Ovary (tissue), 9 donors: ENCODE results near the gene TPX2. TPM values are rescaled to one million over a fixed set of nuclear protein-coding genes. Genes with fewer than 3 reads are reported as not detected.

Experiments used
- DNase-seq, 5 donors: peaks; one replicate each; pipeline ENCODE4 v3.0.0-alpha.2; 2019 to 2020
- H3K27ac ChIP-seq, 2 donors: fragments of 200-600 bp; one replicate each; pipeline versions ENCODE4 v1.5.1 to v1.8.0; 2019 to 2022
- H3K27me3 ChIP-seq: fragments of 200-600 bp; one replicate; pipeline ENCODE4 v1.8.0; 2022
- H3K36me3 ChIP-seq: fragments of 200-600 bp; sonication (generic); one replicate; pipeline ENCODE4 v1.5.1; 2019
- H3K4me1 ChIP-seq: one replicate; pipeline ENCODE4 v1.8.1; 2013; ENCODE audit warnings: mild to moderate bottlenecking, moderate library complexity; ENCODE audit not compliant: insufficient read depth
- H3K4me3 ChIP-seq: fragments of 200-600 bp; sonication (generic); one replicate; pipeline ENCODE4 v1.5.1; 2017
- H3K9me3 ChIP-seq, 2 donors: fragments of 200-600 bp in 1 of 2; sonication (generic) in 1 of 2; one replicate each; pipeline versions ENCODE4 v1.5.1 to v1.8.1; 2013 to 2019; ENCODE audit warnings: mild to moderate bottlenecking in 1 of 2, moderate library complexity in 1 of 2
- EP300 ChIP-seq: sonication (generic); formaldehyde crosslinking; IDR thresholded peaks from one replicate; pipeline ENCODE4 v1.6.1; 2017; ENCODE audit warnings: antibody characterized with exemption
- POLR2A ChIP-seq: fragments of 450-650 bp; IDR thresholded peaks from one replicate; pipeline ENCODE4 v1.6.1; 2017; ENCODE audit warnings: antibody characterized with exemption, mild to moderate bottlenecking, moderate library complexity
- WGBS, 3 donors: extraction: QIAGEN DNeasy Blood & Tissue Kit in 1 of 3; methylation state at CpG; one replicate each; pipeline versions ENCODE4 v1.1.5 to v1.1.7; 2013 to 2017; 5-methylcytosine and 5-hydroxymethylcytosine counted together
- intact Hi-C, 4 donors: fragments of 100-400 bp; cut with DNase I; formaldehyde crosslinking; loops; one replicate each; pipeline versions ENCODE4 v1.11.0 to v1.15.1; 2022 to 2023
- polyA plus RNA-seq, 2 donors: library from polyadenylated mRNA; stranded (reverse); fragments of 200-250 nt in 1 of 2; fragments of 350-450 nt in 1 of 2; fragmentation: Illumina TruSeq in 1 of 2; extraction: RNeasy Lipid Tissue Mini Kit (QIAGEN cat#74804) in 1 of 2; gene quantifications; one replicate each; pipeline ENCODE4 v1.2.3, GENCODE V29; 2013 to 2014
- total RNA-seq, 7 donors: library from RNA; depleted of rRNA in 2 of 7; stranded (reverse); fragments of >200 nt in 2 of 7; fragmentation: NEBNext Ultra II Directional in 3 of 7; extraction: Animal tissue kit (Norgen Biotek cat#: 25700) in 3 of 7; gene quantifications; one replicate each; pipeline versions ENCODE4 v1.1.0 to v1.2.4, GENCODE V29; 2016 to 2023
- TF ChIP-seq, protein P1 (sequence below), 3 donors: fragments of 450-650 bp in 2 of 3; fragments of 200-600 bp in 1 of 3; IDR thresholded peaks; one replicate each; pipeline versions ENCODE4 v1.5.1 to v1.8.0; 2016 to 2022; ENCODE audit warnings: antibody characterized with exemption in 3 of 3, mild to moderate bottlenecking in 1 of 3
- donor health status: DM: no; HTN: no; CAD: no; lungs with moderate emphysema.
- donor health status: DM: no; HTN: no; CAD: no.
- donor health status: Bipolar disorder and iron deficiency.
- donor health status: DM: yes; HTN: yes; CAD: no.
- donor health status: DM: no; HTN: no; CAD: no.
- donor health status: DM: yes; HTN: yes; CAD: no.

TPX2 gene
- total and polyA plus RNA-seq, 9 donors, result 0.10 to 5.2 (median 0.91) TPM

DNA sequence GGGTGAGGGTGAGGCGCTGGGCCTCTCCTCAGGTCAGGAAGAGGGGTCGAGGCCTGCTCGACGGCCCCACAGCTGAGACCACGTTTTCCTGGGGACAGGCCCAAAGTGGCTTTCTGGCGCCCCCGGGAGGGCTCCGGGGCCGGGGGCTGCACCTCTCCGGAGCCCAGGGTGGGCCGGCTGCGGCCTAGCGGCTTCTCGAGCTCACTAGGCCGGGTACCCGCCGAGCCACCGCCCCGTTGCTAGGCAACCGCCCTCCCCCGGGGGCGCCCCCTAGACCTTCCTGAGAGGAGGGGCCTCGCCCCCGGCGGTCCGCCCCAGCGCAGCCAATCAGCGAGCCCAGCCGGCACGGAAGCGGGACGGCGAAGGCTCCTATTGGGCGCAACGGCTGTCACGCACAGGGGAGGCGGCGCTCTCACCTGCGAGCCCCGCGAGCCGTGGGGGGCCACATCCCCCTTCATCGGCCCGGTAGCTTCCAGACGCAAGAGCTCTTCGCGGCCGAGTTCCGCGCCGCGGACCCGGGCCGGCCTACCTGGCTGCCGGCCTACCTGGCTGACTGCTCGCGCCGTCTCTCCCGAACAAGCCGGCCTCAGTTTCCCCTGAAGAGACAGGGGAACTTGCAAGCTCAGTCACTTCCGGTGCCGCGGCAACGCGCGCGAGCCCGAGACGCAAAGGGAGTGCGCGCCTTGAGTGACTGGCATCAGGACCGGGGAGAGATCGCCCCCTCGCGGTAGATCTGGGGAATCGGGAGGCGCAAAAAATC is 15.6 kb upstream of the TPX2 start:
- intact Hi-C loops, result loop anchor here (1.0 to 2.0 kb wide), 3 partner anchors 61 to 63 kb away; no protein-coding TSS in a partner anchor
- Histone ChIP-seq H3K36me3 (no peaks in the 10 kb centered on the region), H3K4me1 (peaks cover 21% of the 10 kb centered on the region), H3K27me3 (no peaks in the 10 kb centered on the region), H3K9me3 (no peaks in the 10 kb centered on the region), H3K27ac (peak overlapping the region; percentile 79 to 93), H3K4me3 (peak overlapping the region; percentile 96)
- peak; percentile 98 to 99 (median 99) for DNase-seq
- WGBS, 3 donors, result 0 to 1% (median 0%) methylated on average over 48 to 77 of the region's 77 CpGs
- TF ChIP-seq POLR2A, result peak; percentile 69
- TF ChIP-seq, protein P1, sequence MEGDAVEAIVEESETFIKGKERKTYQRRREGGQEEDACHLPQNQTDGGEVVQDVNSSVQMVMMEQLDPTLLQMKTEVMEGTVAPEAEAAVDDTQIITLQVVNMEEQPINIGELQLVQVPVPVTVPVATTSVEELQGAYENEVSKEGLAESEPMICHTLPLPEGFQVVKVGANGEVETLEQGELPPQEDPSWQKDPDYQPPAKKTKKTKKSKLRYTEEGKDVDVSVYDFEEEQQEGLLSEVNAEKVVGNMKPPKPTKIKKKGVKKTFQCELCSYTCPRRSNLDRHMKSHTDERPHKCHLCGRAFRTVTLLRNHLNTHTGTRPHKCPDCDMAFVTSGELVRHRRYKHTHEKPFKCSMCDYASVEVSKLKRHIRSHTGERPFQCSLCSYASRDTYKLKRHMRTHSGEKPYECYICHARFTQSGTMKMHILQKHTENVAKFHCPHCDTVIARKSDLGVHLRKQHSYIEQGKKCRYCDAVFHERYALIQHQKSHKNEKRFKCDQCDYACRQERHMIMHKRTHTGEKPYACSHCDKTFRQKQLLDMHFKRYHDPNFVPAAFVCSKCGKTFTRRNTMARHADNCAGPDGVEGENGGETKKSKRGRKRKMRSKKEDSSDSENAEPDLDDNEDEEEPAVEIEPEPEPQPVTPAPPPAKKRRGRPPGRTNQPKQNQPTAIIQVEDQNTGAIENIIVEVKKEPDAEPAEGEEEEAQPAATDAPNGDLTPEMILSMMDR (IDR thresholded peaks at IDR 0.05), result peak; percentile 93 to 97 (median 95)
- no peak for TF ChIP-seq EP300

DNA sequence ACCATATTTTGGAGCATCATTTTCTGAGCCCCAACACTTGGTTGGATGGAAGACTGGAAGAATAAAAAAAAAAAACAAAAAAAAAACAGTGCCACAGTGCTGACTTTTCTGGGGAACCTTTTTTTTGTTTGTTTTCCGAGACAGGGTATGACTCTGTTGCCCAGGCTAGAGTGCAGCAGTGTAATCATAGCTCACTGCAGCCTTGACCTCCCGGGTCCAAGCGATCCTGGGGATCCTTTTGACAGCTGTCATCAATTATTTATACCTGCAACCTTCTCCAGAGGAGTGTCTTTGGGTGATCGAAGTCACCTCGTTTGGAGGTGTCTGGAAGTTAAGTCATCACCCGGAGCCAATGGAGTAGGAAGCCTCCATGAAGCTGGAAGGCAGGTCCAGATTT is 7.8 kb upstream of the TPX2 start:
- 68 to 87% (median 80%) methylated on average over 6 of the region's 6 CpGs for WGBS, 3 donors

DNA sequence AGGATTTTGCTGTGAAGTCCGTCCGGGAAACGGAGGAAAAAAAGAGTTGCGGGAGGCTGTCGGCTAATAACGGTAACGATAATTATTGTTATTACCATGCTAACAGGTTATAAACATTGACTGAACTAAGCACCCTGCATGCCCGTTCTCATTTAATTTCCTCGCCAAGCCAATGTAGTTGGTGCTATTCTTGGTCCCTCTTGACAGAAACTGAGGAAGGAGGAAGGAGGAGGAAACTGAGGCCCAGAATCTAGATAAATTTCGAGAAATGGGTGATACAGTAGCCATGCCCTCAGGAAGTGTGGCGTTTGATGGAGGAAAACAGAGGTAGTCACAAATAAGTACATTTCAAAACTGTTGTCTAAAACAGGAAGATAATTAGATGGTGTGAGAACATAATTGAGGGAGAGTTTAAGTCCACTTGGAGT is 474 bp downstream of the TPX2 start:
- 1 to 2% (median 1%) methylated on average over 11 of the region's 11 CpGs for WGBS, 3 donors

More for the DNA sequence above, 7.8 kb upstream of the TPX2 start:
- Histone ChIP-seq H3K4me1 (no peaks in the 10 kb centered on the region), H3K27me3 (no peaks in the 10 kb centered on the region), H3K4me3 (no peak overlapping the region), H3K9me3 (no peaks in the 10 kb centered on the region), H3K27ac (no peak overlapping the region), H3K36me3 (no peaks in the 10 kb centered on the region)
- TF ChIP-seq POLR2A (no peak), EP300 (no peak)
- TF ChIP-seq, protein P1 (IDR thresholded peaks at IDR 0.05), result no peak
- no peak for DNase-seq
- intact Hi-C loops, result no loop called here

DNA sequence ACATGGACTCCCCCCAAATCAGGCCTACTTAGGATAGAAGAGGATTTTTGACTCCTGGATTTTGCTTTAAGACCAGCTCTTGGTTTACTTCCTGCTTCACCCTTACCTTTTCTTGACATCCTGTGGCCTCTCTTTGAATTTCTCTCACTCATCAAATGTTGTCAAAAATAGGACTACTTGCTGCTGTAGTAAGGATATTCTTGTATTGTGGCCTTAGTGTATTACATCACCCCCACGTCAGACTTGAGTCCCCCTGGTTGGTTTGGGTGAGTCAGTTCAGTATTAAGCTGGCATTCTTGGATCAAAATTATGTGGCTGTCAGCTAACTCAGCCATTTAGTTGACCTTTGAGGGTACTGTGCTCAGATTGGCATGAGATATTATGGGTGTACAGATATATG is 1.1 kb downstream of the TPX2 start:
- WGBS, 3 donors, result 0 to 14% (median 6%) methylated on average over 1 of the region's 1 CpG
- intact Hi-C loops, result no loop called here

More for the DNA sequence above, 474 bp downstream of the TPX2 start:
- intact Hi-C loops, result no loop called here
- no peak for TF ChIP-seq POLR2A
- TF ChIP-seq, protein P1 (IDR thresholded peaks at IDR 0.05), result no peak
- no peak for TF ChIP-seq EP300
- H3K9me3 ChIP-seq, result no peaks in the 10 kb centered on the region
- H3K4me1 ChIP-seq, result no peaks in the 10 kb centered on the region
- no peaks in the 10 kb centered on the region for H3K36me3 ChIP-seq
- peak overlapping the region; percentile 41 for H3K4me3 ChIP-seq
- no peaks in the 10 kb centered on the region for H3K27me3 ChIP-seq
- H3K27ac ChIP-seq, result no peak overlapping the region
- DNase-seq, result no peak

More for the DNA sequence above, 1.1 kb downstream of the TPX2 start:
- Histone ChIP-seq H3K9me3 (no peaks in the 10 kb centered on the region), H3K27me3 (no peaks in the 10 kb centered on the region), H3K36me3 (no peaks in the 10 kb centered on the region), H3K27ac (no peak overlapping the region), H3K4me1 (no peaks in the 10 kb centered on the region), H3K4me3 (no peak overlapping the region)
- TF ChIP-seq POLR2A, result no peak
- TF ChIP-seq, protein P1 (IDR thresholded peaks at IDR 0.05), result no peak
- TF ChIP-seq EP300, result no peak
- no peak for DNase-seq
